CD4-positive, CD25-positive, alpha-beta regulatory T cell (primary cell): Measurements from ENCODE around the gene KRTAP10-12. TPM values are rescaled to one million over a fixed set of nuclear protein-coding genes. Genes with fewer than 3 reads are reported as not detected.

ENCODE experiments used
- ATAC-seq, 2 donors: fragments of 150-1000 bp; cut with Tn5 transposase; one replicate each; pipeline ENCODE4 v1.10.0; 2021; ENCODE audit warnings: low read depth in 2 of 2, moderate number of reproducible peaks in 2 of 2, moderate library complexity in 1 of 2
- DNase-seq, 3 donors: peaks; one replicate each; pipeline versions ENCODE4 v3.0.0 to v3.0.0-alpha.2; 2012 to 2022; ENCODE audit warnings: mixed read lengths in 1 of 3
- H3K27ac ChIP-seq: one replicate; pipeline ENCODE4 v1.7.0; 2013; ENCODE audit warnings: mild to moderate bottlenecking, low read length; ENCODE audit not compliant: insufficient read depth, poor library complexity, severe bottlenecking
- H3K27me3 ChIP-seq: one replicate; pipeline ENCODE4 v1.7.0; 2013; ENCODE audit warnings: low read length; ENCODE audit not compliant: control insufficient read depth, insufficient read depth
- H3K36me3 ChIP-seq: one replicate; pipeline ENCODE4 v1.7.0; 2013; ENCODE audit warnings: mild to moderate bottlenecking, low read length, moderate library complexity; ENCODE audit not compliant: control insufficient read depth, insufficient read depth
- H3K4me1 ChIP-seq: 2 replicates; pipeline ENCODE4 v1.7.0; 2013; ENCODE audit warnings: mild to moderate bottlenecking, low read length; ENCODE audit not compliant: insufficient read depth, control insufficient read depth, poor library complexity, severe bottlenecking
- H3K4me3 ChIP-seq: one replicate; pipeline ENCODE4 v1.7.0; 2013; ENCODE audit warnings: low read depth, mild to moderate bottlenecking, low read length, moderate library complexity
- H3K9me3 ChIP-seq, 2 experiments: 1 replicate in 1 of 2; 2 replicates in 1 of 2; pipeline ENCODE4 v1.7.0; 2013; ENCODE audit warnings: low read length in 2 of 2, mild to moderate bottlenecking in 1 of 2, moderate library complexity in 1 of 2; ENCODE audit not compliant: control insufficient read depth in 2 of 2
- H3K27ac Mint-ChIP-seq, 3 donors: one replicate each; pipeline ENCODE4 v1.8.0; 2020 to 2022; ENCODE audit warnings: mild to moderate bottlenecking in 3 of 3, mixed read lengths in 3 of 3, moderate library complexity in 2 of 3
- H3K27me3 Mint-ChIP-seq: one replicate; pipeline ENCODE4 v1.8.0; 2022; ENCODE audit warnings: mild to moderate bottlenecking, mixed read lengths
- H3K36me3 Mint-ChIP-seq: one replicate; pipeline ENCODE4 v1.8.0; 2020; ENCODE audit warnings: mixed read lengths
- H3K4me1 Mint-ChIP-seq, 4 donors: one replicate each; pipeline ENCODE4 v1.8.0; 2020 to 2022; ENCODE audit warnings: mixed read lengths in 4 of 4, mild to moderate bottlenecking in 1 of 4
- H3K4me3 Mint-ChIP-seq, 4 donors: one replicate each; pipeline ENCODE4 v1.8.0; 2020 to 2022; ENCODE audit warnings: mild to moderate bottlenecking in 4 of 4, mixed read lengths in 4 of 4, moderate library complexity in 3 of 4
- H3K9me3 Mint-ChIP-seq, 7 donors: one replicate each; pipeline ENCODE4 v1.8.0; 2020 to 2022; ENCODE audit warnings: mixed read lengths in 7 of 7, mild to moderate bottlenecking in 3 of 7, moderate library complexity in 2 of 7
- polyA plus RNA-seq, 4 donors: library from polyadenylated mRNA; unstranded; fragments of 300-500 nt; fragmentation: Illumina TruSeq; gene quantifications; one replicate each; pipeline ENCODE4 v1.2.3, GENCODE V29; 2021
- total RNA-seq: library from RNA; stranded (reverse); gene quantifications from one replicate; pipeline ENCODE4 v1.2.3, GENCODE V29; 2022

KRTAP10-12 gene
- total and polyA plus RNA-seq, 5 donors from 2014 or later: not detected

DNA sequence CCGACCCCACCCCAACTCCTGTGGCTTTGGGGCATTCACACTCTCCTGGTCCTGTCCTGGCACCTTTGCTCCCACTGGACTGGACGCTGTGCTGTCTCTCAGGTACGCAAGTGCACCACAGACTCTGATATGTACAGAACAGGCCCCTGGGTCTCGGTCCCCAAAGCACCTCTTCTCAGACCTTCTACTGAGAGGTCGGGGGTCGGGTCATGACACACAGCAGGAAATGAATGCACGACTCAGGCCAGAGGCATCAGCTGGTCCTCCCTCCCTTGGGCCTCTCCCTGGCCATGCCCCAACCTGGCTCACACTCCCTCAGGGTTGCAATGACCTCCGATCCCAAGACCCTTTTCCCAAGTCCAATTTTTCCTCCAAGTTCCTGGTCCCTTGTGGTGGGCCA is 1.8 kb upstream of the KRTAP10-12 start:
- H3K27me3 ChIP-seq: peaks cover 6% of the 10 kb centered on the region
- H3K27ac Mint-ChIP-seq: no peak overlapping the region
- no peak overlapping the region for H3K4me3 ChIP-seq
- peaks cover 57% of the 10 kb centered on the region for H3K27me3 Mint-ChIP-seq
- ATAC-seq: no peak
- H3K4me1 ChIP-seq: no peaks in the 10 kb centered on the region
- H3K36me3 ChIP-seq: no peaks in the 10 kb centered on the region
- no peak overlapping the region for H3K27ac ChIP-seq
- DNase-seq: no peak
- H3K4me1 Mint-ChIP-seq: peaks cover 0 to 13% (median 4%) of the 10 kb centered on the region in 4 donors
- H3K36me3 Mint-ChIP-seq: no peaks in the 10 kb centered on the region
- no peak overlapping the region for H3K4me3 Mint-ChIP-seq
- peaks cover 4 to 12% of the 10 kb centered on the region in 2 experiments for H3K9me3 ChIP-seq
- peaks cover 0 to 12% (median 2%) of the 10 kb centered on the region in 7 donors for H3K9me3 Mint-ChIP-seq

DNA sequence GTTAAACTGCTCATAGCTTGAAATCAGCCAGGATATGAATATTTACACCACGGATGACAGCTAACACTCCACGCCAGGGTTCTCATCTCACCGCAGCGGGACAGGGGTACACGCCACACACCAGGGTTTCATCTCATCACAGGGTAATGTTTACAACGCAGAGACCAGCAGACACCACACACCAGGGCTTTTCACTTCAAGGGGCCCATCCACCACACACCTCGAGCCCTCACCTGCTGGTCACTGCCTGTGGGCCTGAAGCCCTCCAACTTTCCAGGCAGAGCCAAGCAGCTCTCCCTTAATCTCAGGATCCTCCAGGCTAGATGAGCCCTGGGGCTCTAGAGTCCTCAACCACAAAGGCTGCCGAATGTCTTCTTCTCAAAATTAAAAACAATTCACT is 1.3 kb upstream of the KRTAP10-12 start:
- H3K27ac ChIP-seq: no peak overlapping the region
- Mint-ChIP-seq H3K36me3 (no peaks in the 10 kb centered on the region), H3K4me1 (peaks cover 0 to 13% (median 4%) of the 10 kb centered on the region in 4 donors), H3K27ac (no peak overlapping the region), H3K27me3 (peaks cover 54% of the 10 kb centered on the region), H3K9me3 (peaks cover 0 to 12% (median 2%) of the 10 kb centered on the region in 7 donors), H3K4me3 (no peak overlapping the region)
- peaks cover 4 to 12% of the 10 kb centered on the region in 2 experiments for H3K9me3 ChIP-seq
- H3K27me3 ChIP-seq: peaks cover 6% of the 10 kb centered on the region
- H3K36me3 ChIP-seq: no peaks in the 10 kb centered on the region
- ATAC-seq: no peak
- H3K4me1 ChIP-seq: no peaks in the 10 kb centered on the region
- no peak overlapping the region for H3K4me3 ChIP-seq
- DNase-seq: no peak

DNA sequence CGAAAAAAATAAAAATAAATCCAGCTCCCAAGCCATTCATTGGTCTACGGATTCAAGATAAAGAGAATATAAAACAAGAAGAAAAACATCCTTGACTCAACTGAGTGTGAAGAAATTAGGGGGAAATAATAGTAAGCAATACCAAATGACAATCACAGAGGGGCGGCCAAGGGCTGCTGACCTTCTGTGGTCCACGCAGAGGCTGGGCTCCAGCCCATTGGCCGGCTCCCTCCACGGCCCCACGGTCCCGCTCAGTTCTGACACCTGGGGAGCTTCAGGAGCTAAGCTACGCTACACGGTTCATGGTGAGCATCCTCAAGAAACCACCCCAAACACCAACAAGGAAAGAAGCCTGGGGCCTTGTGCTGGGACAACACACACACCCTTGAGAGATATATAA is 400 bp upstream of the KRTAP10-12 start:
- no peak for ATAC-seq
- H3K4me1 Mint-ChIP-seq: peaks cover 0 to 12% (median 2%) of the 10 kb centered on the region in 4 donors
- H3K4me1 ChIP-seq: no peaks in the 10 kb centered on the region
- no peak overlapping the region for H3K27ac ChIP-seq
- H3K27me3 Mint-ChIP-seq: peaks cover 57% of the 10 kb centered on the region
- no peaks in the 10 kb centered on the region for H3K36me3 ChIP-seq
- no peak overlapping the region for H3K4me3 ChIP-seq
- H3K27me3 ChIP-seq: peaks cover 2% of the 10 kb centered on the region
- no peak overlapping the region for H3K4me3 Mint-ChIP-seq
- H3K9me3 ChIP-seq: peaks cover 4 to 12% of the 10 kb centered on the region in 2 experiments
- no peak for DNase-seq
- H3K36me3 Mint-ChIP-seq: no peaks in the 10 kb centered on the region
- peaks cover 0 to 12% (median 3%) of the 10 kb centered on the region in 7 donors for H3K9me3 Mint-ChIP-seq
- no peak overlapping the region for H3K27ac Mint-ChIP-seq

DNA sequence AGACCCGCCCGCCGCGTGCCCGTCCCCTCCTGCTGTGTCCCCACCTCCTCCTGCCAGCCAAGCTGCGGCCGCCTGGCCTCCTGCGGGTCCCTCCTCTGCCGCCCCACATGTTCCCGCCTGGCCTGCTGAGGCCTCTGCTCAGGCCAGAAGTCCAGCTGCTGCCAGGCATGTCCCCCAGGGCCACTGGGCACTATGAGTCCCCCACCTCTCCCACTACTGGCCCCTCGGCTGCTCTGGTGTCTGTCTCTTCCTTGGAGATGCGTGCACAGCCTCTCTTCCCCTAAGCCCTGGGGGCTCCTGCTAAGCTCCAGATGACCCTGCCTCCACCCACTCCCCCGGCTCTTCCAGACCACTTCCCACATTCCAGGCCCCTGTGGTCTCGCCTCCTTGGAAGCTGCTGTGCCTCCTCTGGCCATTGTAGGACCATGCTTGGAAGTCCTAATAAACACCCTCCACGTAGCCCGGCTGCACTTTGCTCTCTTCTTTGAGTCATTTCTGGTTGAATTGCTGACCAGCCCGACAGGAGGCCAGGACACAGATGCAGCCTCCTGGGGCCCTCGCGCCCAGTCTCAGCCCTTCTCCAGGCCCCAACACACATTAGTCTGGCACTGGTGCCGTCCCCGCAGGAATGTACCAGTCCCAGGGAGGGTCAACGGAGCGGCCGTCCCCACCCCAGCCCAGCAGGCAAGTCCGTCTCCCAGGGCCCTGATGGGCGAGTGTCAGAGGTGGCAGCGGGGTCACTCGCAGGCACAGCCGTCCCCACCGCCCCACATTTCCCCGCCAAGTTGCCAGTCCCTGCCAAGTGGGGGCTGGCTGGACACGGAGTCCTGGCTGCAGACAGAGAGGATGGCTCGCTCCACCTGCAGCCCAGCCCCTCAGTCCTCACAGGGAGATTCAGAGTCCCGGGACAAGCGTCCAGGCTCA is 1.1 kb downstream of the KRTAP10-12 start:
- Histone ChIP-seq H3K4me3 (no peak overlapping the region), H3K27me3 (no peaks in the 10 kb centered on the region), H3K4me1 (no peaks in the 10 kb centered on the region), H3K27ac (no peak overlapping the region), H3K36me3 (no peaks in the 10 kb centered on the region), H3K9me3 (peaks cover under 1 to 2% of the 10 kb centered on the region in 2 experiments)
- no peaks in the 10 kb centered on the region for H3K36me3 Mint-ChIP-seq
- ATAC-seq (no peak), DNase-seq (no peak)
- H3K4me1 Mint-ChIP-seq: peaks cover 0 to 9% (median 2%) of the 10 kb centered on the region in 4 donors
- peaks cover 54% of the 10 kb centered on the region for H3K27me3 Mint-ChIP-seq
- peaks cover 0 to 4% (median 3%) of the 10 kb centered on the region in 7 donors for H3K9me3 Mint-ChIP-seq
- no peak overlapping the region for H3K4me3 Mint-ChIP-seq
- H3K27ac Mint-ChIP-seq: peak overlapping the region in 2 of 3 donors; percentile 29 to 38

DNA sequence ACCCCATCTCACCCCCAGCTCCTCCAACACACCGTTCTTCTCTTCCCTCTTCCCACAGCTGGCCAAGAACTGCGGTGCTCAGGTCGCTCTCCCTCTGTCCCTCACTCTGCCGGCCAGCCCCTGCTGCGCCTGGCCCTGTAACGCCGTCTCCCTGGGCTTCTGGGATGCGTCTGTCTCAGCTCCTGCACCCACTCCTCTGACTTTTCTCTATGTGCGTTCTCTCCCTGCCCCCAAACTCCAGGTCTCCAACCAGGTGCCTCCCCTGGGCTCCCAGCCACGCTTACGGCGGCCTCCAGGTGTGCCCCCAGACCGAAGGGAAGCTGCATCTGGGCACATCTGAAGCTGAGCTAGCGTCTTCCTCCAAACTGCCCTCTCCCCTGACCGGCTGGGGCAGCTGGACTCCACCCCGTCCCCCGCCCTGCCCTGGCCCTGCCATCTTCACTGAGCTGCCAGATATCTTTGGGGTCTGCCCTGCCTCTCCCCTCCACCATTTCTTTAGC is 2.6 kb downstream of the KRTAP10-12 start:
- H3K9me3 ChIP-seq: no peaks in the 10 kb centered on the region
- no peaks in the 10 kb centered on the region for H3K36me3 Mint-ChIP-seq
- H3K4me1 ChIP-seq: no peaks in the 10 kb centered on the region
- no peak overlapping the region for H3K4me3 Mint-ChIP-seq
- H3K4me1 Mint-ChIP-seq: peaks cover 0 to 8% (median 1%) of the 10 kb centered on the region in 4 donors
- no peak overlapping the region for H3K27ac ChIP-seq
- no peak overlapping the region for H3K27ac Mint-ChIP-seq
- peaks cover 51% of the 10 kb centered on the region for H3K27me3 Mint-ChIP-seq
- H3K9me3 Mint-ChIP-seq: peaks cover 0 to 4% (median 0%) of the 10 kb centered on the region in 7 donors
- DNase-seq (no peak), ATAC-seq (no peak)
- no peaks in the 10 kb centered on the region for H3K27me3 ChIP-seq
- no peak overlapping the region for H3K4me3 ChIP-seq
- H3K36me3 ChIP-seq: no peaks in the 10 kb centered on the region

DNA sequence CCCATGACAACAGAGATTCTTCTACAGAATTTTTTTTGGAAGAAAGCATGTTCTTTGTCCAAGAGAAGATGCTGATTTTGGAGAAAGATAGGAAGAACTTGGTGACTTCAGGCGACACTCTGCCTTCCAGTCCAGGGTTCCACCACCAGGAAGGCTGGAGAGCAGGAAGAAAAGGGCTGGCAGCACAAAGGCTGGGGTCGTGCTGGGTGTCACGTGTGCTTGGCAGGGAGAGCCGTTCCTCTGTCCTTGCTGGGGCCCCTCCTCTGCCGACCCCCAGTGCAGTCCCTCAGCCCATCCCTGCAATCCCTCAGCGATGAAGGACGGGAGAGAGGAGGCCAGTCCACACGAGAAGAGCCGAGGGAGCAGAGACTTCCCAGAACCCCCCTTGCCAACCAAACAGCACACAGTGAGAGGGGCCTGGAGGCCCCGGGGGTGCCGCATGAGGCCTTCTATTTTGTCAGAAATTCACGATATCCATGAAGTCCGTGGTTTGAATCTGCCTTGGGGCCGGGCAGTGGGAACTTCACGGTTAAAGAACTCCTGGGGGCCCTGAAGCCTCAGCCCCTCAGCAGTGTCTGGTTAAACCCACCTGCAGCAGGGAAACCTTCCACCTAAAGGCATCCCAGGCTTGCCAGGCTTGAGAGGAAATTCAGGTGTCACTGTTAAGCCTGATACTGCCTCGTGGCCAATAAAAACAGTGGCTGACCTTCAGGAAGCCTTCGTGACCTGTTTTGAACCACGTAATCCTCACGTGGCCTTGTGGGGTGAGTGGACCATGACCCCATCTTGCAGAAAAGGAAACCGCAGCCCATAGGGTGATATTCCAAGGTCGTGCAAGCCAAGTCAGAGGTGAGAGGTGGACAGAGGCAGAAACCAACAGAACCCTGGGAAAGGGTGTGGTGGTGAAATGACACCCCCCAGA is 3.4 kb downstream of the KRTAP10-12 start:
- Histone ChIP-seq H3K4me3 (no peak overlapping the region), H3K4me1 (no peaks in the 10 kb centered on the region), H3K27me3 (no peaks in the 10 kb centered on the region), H3K27ac (no peak overlapping the region), H3K36me3 (no peaks in the 10 kb centered on the region), H3K9me3 (no peaks in the 10 kb centered on the region)
- no peak overlapping the region for H3K27ac Mint-ChIP-seq
- peaks cover 0 to 3% (median 0%) of the 10 kb centered on the region in 7 donors for H3K9me3 Mint-ChIP-seq
- no peak for ATAC-seq
- H3K27me3 Mint-ChIP-seq: peaks cover 56% of the 10 kb centered on the region
- no peaks in the 10 kb centered on the region for H3K36me3 Mint-ChIP-seq
- H3K4me3 Mint-ChIP-seq: no peak overlapping the region
- peaks cover 0 to 8% (median 1%) of the 10 kb centered on the region in 4 donors for H3K4me1 Mint-ChIP-seq
- no peak for DNase-seq

DNA sequence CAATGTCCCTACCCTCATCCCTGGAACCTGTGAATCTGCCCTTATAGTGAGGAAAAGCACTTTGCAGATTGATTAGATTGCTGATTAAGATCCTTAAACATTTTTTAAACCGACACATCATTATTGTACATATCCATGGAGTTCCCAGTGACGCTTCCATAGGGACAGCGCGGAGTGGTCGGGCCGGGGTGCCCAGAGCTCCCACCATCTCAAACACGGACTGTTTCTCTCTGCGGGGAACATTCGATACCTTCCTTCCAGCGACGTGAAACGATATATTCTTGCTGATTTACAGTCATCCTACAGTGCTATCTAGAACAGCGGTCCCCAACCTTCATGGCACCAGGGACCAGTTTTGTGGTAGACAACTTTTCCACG is 4.0 kb downstream of the KRTAP10-12 start:
- Mint-ChIP-seq H3K27ac (peak overlapping the region in 1 of 3 donors; percentile 61), H3K4me3 (no peak overlapping the region), H3K36me3 (peaks cover 4% of the 10 kb centered on the region), H3K9me3 (peaks cover 0 to 6% (median 2%) of the 10 kb centered on the region in 7 donors), H3K27me3 (peaks cover 60% of the 10 kb centered on the region), H3K4me1 (peaks cover 0 to 8% (median 1%) of the 10 kb centered on the region in 4 donors)
- H3K4me1 ChIP-seq: no peaks in the 10 kb centered on the region
- peaks cover 0 to 2% of the 10 kb centered on the region in 2 experiments for H3K9me3 ChIP-seq
- no peaks in the 10 kb centered on the region for H3K36me3 ChIP-seq
- DNase-seq (no peak), ATAC-seq (no peak)
- H3K4me3 ChIP-seq: no peak overlapping the region
- no peak overlapping the region for H3K27ac ChIP-seq
- no peaks in the 10 kb centered on the region for H3K27me3 ChIP-seq
